Limb (tissue), 2 donors: ENCODE data around the gene GLS.

Source experiments
- DNase-seq, 2 donors: peaks; one replicate each; pipeline ENCODE4 v3.0.0-alpha.2; 2016; ENCODE audit errors: extremely low spot score in 2 of 2

The GLS gene

GRCh38 chr2:190970160-190970559, 89.5 kb downstream of the GLS start:
- DNase-seq = no peak

DNA sequence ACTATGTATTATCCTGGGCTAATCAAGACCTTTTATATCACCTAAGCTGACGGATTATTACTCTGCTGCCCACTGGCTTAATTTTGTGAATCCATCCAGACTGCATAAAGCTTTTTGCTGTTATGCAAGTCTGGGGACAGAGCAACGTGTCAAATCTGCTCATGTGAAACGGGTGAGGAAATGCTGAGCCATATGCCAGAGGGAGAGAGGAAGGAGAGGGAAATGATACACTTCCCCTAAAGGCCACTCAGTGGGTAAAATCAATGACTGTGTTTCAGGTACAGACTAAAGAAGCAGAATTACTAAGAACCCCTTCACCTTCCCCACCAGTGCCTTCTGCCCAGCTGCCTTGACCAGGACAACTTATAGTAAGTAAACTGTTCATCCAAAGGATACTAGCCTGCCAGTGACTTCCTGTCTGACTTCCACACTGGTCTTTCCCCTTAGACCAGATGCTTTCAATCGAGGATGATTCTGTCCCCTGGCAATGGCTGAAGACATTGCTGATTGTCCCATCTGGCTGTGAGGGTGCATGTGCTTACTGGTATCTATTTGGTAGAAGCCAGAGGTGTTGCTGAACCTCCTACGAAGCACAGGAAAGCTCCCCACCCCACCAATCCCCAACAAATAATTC, 90.4 kb downstream of the GLS start:
- DNase-seq = no peak

DNA sequence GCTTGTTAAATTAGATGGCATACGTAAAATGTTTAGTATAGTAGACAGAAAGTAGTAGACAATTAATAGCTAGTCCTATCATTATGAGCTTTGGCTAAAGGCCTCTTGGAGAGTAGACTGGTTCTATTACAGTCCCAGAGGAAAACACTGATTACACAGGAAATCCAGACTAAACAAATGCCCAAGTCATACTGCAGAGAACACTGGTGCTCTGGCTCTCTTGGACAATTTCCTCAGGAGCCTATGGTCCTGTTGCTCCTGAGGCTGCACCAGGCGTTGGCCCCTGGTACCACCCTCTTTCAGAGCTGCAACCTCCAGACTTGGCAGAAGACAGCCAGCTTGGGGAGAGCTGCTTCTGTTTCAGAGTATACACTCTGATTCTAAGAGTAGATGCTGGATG, 91.6 kb downstream of the GLS start:
- no peak for DNase-seq

- no peak for DNase-seq
Observed at GRCh38 chr2:190972846-190973245, 92.2 kb downstream of the GLS start.

DNA sequence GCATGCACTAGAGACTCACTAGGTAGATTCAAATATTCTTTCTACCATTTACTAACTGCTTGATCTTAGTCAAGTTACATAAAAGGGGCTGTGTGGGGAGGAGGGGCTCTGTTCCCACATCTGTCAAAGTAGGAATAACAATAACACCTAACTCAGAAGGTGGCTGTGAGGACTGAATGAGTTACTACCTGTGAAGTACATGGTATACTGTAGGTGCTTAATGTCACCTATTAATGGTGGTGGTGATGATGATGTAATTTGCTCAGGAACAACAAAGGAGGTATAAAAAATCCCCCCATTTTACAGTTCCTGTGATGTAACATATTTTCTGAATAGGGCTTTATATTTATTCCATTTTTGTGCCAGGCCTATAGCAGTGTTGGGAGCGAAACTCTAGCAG, 92.6 kb downstream of the GLS start:
- no peak for DNase-seq

DNA sequence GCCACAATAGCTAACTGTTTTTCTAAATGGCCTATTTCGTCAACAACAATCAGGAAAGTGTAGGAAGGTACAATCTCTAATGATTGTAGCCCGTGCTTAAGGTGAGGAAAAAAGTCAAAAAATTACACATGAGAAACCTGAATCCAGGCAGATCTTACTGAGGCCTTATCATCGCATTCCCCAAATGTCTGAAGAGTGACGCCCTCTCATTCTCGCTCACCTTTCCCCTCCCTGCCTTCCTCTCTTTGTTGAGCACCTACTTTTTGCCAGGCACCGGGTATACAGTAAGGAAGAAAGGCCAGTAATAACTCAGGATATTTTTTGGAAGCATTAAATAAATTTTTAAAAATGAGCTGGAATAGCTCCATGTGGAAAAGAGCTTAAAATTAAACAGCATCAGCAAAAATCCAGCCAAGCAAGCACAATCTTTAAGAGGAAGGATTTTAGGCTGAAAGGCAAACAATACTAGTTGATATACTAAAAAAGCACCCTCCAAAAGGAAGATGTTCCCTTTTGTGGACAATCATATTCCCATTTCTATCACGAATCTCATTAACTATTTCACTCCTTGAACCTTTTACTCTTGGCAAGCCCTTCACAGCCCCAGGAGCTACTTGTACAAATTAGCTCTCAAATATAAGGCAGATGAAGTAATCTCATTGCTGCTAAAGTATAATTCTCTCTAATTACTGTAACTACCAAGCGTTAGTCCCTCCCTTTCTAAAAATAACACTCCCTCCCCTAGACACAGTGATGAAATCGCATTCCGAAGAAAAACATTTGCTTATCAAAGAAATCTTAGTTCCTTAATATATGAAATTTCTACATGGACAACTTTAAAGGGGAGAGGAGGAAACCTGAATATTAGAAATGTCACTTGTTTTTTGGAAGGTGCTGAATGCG, 93.4 kb downstream of the GLS start:
- no peak for DNase-seq

DNA sequence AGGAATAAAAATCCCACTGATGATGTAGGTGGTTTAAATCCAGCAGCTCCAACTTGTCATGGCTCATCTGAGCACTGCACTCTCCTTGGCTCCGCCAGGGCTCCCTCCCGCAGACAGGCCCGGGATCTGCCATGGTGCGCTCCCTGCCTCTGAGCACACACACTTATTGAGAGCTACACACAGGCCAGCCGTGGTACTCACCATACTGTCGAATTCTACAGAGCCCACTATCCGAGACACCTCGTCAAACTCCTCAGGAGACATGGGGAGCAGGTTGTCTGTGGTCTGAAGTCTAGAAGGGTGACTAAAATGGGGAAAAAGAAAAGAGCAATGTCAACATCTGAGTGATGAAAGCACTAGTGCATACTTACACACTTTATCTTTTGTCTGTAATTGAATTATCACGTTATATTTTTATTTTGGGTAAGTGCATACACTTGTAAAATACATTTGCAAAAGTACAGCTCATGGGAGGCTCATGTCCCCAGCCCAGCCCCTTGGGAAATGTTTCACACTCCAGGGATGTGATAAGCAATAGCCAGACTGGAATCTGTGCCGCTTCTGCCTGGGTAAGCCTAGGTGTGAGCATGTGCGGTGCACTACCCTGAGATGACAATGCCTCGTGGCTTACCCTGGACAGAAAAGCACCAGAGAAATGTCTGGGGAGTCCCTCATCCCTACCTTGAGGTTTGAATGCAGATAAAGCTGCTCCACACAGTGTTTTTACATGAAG, 94.2 kb downstream of the GLS start:
- no peak for DNase-seq

GRCh38 chr2:190976521-190976920, 95.9 kb downstream of the GLS start:
- no peak for DNase-seq

DNA sequence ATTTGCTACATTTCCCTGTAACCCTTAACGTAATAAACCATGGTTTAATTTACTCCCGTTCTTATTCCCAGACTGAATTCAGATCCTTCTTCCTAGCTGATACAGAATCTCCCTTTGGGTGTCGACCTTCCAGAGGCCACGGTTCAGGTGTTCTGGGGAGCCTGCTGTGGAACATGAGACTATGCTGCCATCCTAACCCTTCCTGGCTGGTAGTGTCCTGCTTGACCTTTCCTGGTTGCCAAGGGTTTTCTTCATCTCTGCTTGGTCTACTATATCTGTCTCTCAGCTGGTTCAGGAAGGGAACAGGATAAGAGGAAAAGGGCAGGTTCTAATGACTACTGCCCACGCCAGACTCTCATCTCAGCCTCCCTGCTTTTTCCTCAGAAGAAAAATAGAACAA, 96.9 kb downstream of the GLS start:
- DNase-seq = no peak

- no peak for DNase-seq
Observed at GRCh38 chr2:190978389-190979053, 97.9 kb downstream of the GLS start.

GRCh38 chr2:190979906-190980629, 99.4 kb downstream of the GLS start:
- peak; percentile 37 to 74 for DNase-seq

DNA sequence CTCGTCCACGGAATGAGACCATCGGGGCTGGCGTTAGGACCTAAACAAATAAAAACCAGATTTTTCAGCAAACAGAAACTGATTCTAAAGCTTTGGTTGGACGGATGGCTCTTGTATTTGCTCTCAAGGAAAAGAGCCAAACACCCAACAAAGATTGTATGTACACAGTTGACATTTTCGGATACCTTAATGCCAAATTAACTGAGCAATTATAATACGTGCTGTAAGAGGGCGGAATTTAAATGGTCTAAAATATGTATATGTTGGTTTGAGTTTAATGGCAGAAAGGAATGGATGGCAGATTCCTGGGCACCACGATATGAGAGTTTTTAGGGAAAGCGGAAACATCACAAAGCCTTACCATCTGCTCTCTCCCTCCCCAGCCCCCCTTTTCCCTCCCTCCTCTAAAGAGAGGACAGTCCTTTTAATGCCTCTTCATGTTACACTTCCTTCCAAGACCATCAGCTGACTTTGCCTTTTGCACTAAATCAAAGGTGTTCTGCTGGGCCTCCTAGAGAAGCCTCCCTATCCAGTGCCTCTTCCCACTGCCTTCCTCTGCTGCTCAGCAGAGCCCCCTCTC, 100.1 kb downstream of the GLS start:
- DNase-seq = no peak

DNA sequence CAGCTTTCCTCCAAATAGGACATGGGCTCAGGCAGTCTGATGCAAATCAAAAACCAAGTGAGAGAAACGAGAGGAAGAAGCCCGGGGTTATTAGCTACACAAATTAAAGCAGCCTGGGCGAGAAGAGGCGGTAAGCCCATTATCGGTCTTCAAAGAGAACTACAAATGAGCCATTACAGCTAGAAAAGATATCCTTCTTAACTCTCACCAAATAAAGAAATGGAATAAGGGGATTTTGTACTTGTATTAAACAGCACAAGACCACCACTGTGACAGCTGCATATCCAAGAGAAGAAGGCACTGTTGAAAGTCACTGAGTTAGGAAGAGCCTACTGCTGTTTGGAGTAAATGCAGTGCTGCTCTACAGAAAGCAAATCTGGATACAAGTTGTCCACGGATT, 100.7 kb downstream of the GLS start:
- no peak for DNase-seq

GRCh38 chr2:190981733-190982132, 101.1 kb downstream of the GLS start:
- DNase-seq = no peak

DNA sequence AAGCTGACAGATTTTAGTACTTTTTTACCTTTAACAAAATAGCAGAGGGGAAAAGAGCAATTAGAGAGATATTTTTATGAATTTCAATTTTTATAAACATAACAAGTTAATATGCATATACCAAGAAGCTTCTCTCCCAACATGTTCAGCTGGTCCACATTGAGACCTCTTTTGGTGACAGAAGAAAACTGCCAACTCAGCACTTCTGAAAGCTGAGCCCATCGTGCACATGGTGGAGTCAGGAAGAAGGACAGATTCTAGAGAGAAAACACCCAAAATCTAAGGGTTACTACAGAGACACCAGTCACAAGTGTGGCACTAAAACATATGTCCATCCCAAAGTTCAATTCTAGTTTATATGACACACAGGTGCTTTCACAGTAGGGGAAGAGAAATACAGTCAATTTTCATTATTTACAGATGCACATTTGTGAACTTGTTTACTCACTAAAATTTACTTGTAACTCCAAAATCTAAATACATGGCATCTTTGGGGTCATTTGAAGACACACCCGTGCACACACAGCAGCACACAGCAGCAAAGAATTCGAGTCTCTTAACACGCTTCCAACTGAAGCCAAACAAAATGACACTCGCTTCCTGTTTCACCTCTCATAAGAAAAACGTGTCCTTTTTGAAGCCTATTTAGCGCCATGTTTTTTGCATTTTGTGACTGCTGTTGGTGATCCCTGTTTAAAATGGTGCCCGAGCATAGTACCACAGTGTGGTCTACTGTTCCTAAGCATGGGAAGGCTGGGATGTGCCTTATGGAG, 101.8 kb downstream of the GLS start:
- DNase-seq = no peak

GRCh38 chr2:190984595-190984994, 104.0 kb downstream of the GLS start:
- DNase-seq = no peak

- DNase-seq = no peak
Observed at GRCh38 chr2:190986221-190986953, 105.8 kb downstream of the GLS start.

GRCh38 chr2:190987116-190987515, 106.5 kb downstream of the GLS start:
- no peak for DNase-seq

DNA sequence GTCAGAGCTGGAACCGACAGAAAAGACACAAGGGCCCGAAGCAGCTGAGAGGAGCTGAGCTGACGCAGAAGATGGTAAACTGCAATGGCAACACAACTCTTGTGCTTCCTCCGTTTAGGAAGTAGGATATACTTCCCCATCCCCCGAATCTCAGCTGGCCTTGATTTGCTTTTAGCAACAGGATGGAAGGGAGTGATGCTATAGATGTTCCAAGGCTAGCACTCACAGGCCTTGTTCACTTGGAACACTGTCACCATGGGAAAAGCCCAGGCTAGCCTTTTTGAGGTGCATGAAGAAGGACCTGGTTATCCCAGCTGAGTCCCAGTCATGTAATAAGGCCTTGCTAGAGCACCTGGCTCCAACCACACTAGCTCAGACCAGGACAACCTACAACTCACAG, 107.3 kb downstream of the GLS start:
- no peak for DNase-seq
